Keratinocyte (primary cell): ENCODE data around the gene RPP38. TPM values are rescaled to one million over a fixed set of nuclear protein-coding genes. Genes with fewer than 3 reads are reported as not detected.

ENCODE experiments used
- DNase-seq: peaks from one replicate; pipeline ENCODE4 v3.0.0-alpha.2; 2011; ENCODE audit warnings: low read depth, missing footprints, low spot score
- FAIRE-seq: peaks from 2 replicates; lab custom pipeline; 2011; peaks lifted over from hg19 to GRCh38; lab: Jason Lieb, UNC
- H2AFZ ChIP-seq: 2 replicates; pipeline ENCODE4 v1.6.0; 2012; ENCODE audit warnings: low read length, control low read depth, inconsistent platforms; ENCODE audit not compliant: control insufficient read depth
- H3K27ac ChIP-seq: 2 replicates; pipeline ENCODE4 v1.5.1; 2011; ENCODE audit warnings: low read length; ENCODE audit not compliant: control insufficient read depth, insufficient read depth
- H3K27me3 ChIP-seq: 3 replicates; pipeline ENCODE4 v1.6.0; 2011; ENCODE audit warnings: low read length; ENCODE audit not compliant: control insufficient read depth, insufficient read depth; ENCODE audit errors: extremely low read depth
- H3K36me3 ChIP-seq, 2 experiments: 2 replicates in 1 of 2; 3 replicates in 1 of 2; pipeline ENCODE4 v1.5.1; 2011; ENCODE audit warnings: low read length in 2 of 2, mild to moderate bottlenecking in 1 of 2; ENCODE audit not compliant: control insufficient read depth in 2 of 2, insufficient read depth in 2 of 2; ENCODE audit errors: extremely low read depth in 1 of 2
- H3K4me1 ChIP-seq: 3 replicates; pipeline ENCODE4 v1.5.1; 2011; ENCODE audit warnings: low read length; ENCODE audit not compliant: control insufficient read depth, insufficient read depth; ENCODE audit errors: extremely low read depth
- H3K4me2 ChIP-seq: 3 replicates; pipeline ENCODE4 v1.6.0; 2011; ENCODE audit warnings: low read depth, low read length; ENCODE audit not compliant: control insufficient read depth, insufficient read depth; ENCODE audit errors: extremely low read depth
- H3K4me3 ChIP-seq, 3 experiments: fragments of 200-600 bp in 1 of 3; sonication (generic) in 1 of 3; 2 replicates in 2 of 3; 3 replicates in 1 of 3; pipeline ENCODE4 v1.5.1; 2011 to 2016; ENCODE audit warnings: low read length in 3 of 3, mild to moderate bottlenecking in 3 of 3, control low read depth in 2 of 3, inconsistent platforms in 1 of 3, low read depth in 1 of 3, mixed read lengths in 1 of 3, mixed run types in 1 of 3, moderate library complexity in 1 of 3; ENCODE audit not compliant: control insufficient read depth in 2 of 3, insufficient read depth in 2 of 3; ENCODE audit errors: extremely low read depth in 1 of 3
- H3K79me2 ChIP-seq: 2 replicates; pipeline ENCODE4 v1.6.0; 2012; ENCODE audit warnings: low read length; ENCODE audit not compliant: control insufficient read depth, insufficient read depth
- H3K9ac ChIP-seq: 3 replicates; pipeline ENCODE4 v1.6.0; 2011; ENCODE audit warnings: low read length; ENCODE audit not compliant: control insufficient read depth, insufficient read depth; ENCODE audit errors: extremely low read depth
- H3K9me1 ChIP-seq: 3 replicates; pipeline ENCODE4 v1.6.0; 2011; ENCODE audit warnings: low read length; ENCODE audit not compliant: control insufficient read depth, insufficient read depth; ENCODE audit errors: extremely low read depth
- H3K9me3 ChIP-seq: 2 replicates; pipeline ENCODE4 v1.5.1; 2012; ENCODE audit warnings: low read depth, low read length; ENCODE audit not compliant: control insufficient read depth
- H4K20me1 ChIP-seq: 3 replicates; pipeline ENCODE4 v1.6.0; 2011; ENCODE audit warnings: low read length; ENCODE audit not compliant: control insufficient read depth, insufficient read depth; ENCODE audit errors: extremely low read depth
- EZH2 ChIP-seq: IDR thresholded peaks from one replicate; pipeline ENCODE4 v1.6.1; 2012; ENCODE audit warnings: inconsistent platforms, mild to moderate bottlenecking, low read length, moderate library complexity
- dilution Hi-C: fragments of 300-500 bp; cut with MboI; formaldehyde crosslinking; loops from one replicate; pipeline ENCODE4 v1.7.0; 2020; ENCODE audit warnings: low sequenced_read_pairs; ENCODE audit not compliant: extremely low pct_ligation_motif_present
- polyA plus RNA-seq, 5 experiments: library from polyadenylated mRNA; depleted of rRNA in 3 of 5; stranded (reverse) in 3 of 5; stranded (forward) in 1 of 5; unstranded in 1 of 5; fragments of >200 nt; gene quantifications; 1 replicate in 1 of 5; 2 replicates in 3 of 5; 3 replicates in 1 of 5; pipeline versions ENCODE4 v1.2.1 to v1.2.3, GENCODE V29; 2011 to 2012; ENCODE audit warnings: missing spikeins in 2 of 5, low read depth in 1 of 5, low replicate concordance in 1 of 5
- TF ChIP-seq, protein P1 (sequence below), 3 experiments: IDR thresholded peaks in 1 of 3; conservative IDR thresholded peaks in 1 of 3; optimal IDR thresholded peaks in 1 of 3; 2 replicates in 2 of 3; 3 replicates in 1 of 3; pipeline versions ENCODE3 to v1.5.1; 2011; ENCODE audit warnings: low read length in 3 of 3, mild to moderate bottlenecking in 3 of 3, moderate library complexity in 2 of 3, control low read depth in 1 of 3, inconsistent platforms in 1 of 3; ENCODE audit not compliant: insufficient read depth in 2 of 3; ENCODE audit errors: extremely low read depth in 1 of 3

RPP38 gene
- polyA plus RNA-seq, 1 donor (not counting 4 experiments of a cell fraction or from before 2014, with no cell fraction given), result 32.4 TPM

DNA sequence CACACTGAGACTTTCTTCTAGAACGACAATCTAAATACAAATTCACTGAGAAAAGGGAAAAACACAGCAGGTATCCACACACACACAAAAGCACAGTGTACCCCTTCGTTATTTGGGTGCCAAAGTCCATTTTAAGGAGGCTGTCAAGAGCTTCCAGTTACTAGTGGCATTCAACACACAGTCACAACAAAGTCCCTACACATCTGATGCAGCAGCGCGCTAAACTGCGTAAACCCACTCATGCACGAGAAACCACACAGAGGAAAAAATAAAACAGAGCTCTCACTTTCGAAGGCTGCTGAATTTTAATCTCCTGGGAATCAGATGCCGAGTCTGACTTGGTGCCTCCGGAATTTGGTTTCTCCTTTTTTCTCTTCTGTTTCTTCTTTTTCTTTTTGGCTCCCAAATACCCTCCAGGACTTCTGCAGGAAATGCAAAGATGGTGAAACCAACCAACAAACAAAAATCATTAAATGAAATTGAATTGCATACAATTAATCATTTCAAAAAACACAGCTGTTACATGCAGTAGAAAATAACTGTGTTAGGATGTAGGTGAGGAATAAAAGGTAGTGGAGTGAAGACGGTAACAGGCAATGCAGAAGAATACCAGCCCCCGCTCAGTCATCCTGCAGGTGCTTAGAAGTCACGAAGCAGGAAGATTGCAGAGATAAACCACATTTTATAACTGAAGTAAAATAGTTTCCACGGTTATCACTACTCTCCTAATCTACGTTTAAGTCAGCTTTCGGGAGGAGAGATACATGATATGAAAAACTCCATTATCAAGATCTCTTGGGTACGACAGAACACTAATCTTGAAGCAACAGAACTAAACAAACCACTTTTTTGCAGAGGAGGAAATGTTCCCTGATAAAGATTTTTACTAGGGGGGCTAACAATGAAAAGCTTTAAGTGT is 44.2 kb downstream of the RPP38 start:
- no peak overlapping the region for H3K4me3 ChIP-seq
- DNase-seq (no peak), FAIRE-seq (no peak)
- no peak overlapping the region for H2AFZ ChIP-seq
- H3K4me2 ChIP-seq, result no peak overlapping the region
- H4K20me1 ChIP-seq, result no peaks in the 10 kb centered on the region
- TF ChIP-seq, protein P1, sequence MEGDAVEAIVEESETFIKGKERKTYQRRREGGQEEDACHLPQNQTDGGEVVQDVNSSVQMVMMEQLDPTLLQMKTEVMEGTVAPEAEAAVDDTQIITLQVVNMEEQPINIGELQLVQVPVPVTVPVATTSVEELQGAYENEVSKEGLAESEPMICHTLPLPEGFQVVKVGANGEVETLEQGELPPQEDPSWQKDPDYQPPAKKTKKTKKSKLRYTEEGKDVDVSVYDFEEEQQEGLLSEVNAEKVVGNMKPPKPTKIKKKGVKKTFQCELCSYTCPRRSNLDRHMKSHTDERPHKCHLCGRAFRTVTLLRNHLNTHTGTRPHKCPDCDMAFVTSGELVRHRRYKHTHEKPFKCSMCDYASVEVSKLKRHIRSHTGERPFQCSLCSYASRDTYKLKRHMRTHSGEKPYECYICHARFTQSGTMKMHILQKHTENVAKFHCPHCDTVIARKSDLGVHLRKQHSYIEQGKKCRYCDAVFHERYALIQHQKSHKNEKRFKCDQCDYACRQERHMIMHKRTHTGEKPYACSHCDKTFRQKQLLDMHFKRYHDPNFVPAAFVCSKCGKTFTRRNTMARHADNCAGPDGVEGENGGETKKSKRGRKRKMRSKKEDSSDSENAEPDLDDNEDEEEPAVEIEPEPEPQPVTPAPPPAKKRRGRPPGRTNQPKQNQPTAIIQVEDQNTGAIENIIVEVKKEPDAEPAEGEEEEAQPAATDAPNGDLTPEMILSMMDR (optimal IDR thresholded peaks at IDR 0.05 in 1 of 3, IDR thresholded peaks at IDR 0.05 in 1 of 3, conservative IDR thresholded peaks at IDR 0.05 in 1 of 3; ENCODE audit: extremely low read depth in 1 of 3, insufficient read depth in 2 of 3, low read length in 3 of 3), result no peak
- no peak for TF ChIP-seq EZH2
- no peaks in the 10 kb centered on the region for H3K27me3 ChIP-seq
- H3K9me1 ChIP-seq, result no peaks in the 10 kb centered on the region
- H3K36me3 ChIP-seq, result peaks cover 4 to 6% of the 10 kb centered on the region in 2 experiments
- no peaks in the 10 kb centered on the region for H3K9me3 ChIP-seq
- dilution Hi-C loops, result no loop called here
- H3K27ac ChIP-seq, result no peak overlapping the region
- no peaks in the 10 kb centered on the region for H3K4me1 ChIP-seq
- no peak overlapping the region for H3K9ac ChIP-seq
- peaks cover 24% of the 10 kb centered on the region for H3K79me2 ChIP-seq

DNA sequence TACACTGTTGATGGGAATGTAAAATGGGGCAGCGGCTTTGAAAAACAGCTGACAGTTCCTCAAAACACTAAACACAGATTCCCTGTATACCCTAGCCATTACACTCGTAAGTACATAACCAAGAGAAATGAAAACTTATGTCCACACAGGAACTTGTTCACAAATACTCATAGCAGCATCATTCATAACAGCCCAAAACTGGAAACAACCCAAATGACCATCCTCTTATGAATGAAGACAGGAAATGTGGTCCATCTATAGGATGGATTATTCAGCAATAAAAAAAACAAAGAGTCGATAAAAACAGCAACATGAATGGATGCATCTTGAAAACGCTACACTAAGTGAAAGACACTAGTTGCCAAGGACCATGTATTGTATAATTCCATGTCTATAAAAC is 47.6 kb downstream of the RPP38 start:
- Histone ChIP-seq H3K9me1 (no peaks in the 10 kb centered on the region), H3K36me3 (peaks cover 0 to 6% of the 10 kb centered on the region in 2 experiments), H3K4me1 (no peaks in the 10 kb centered on the region), H3K4me3 (no peak overlapping the region), H2AFZ (no peak overlapping the region), H4K20me1 (no peaks in the 10 kb centered on the region), H3K9me3 (no peaks in the 10 kb centered on the region), H3K27me3 (no peaks in the 10 kb centered on the region), H3K4me2 (no peak overlapping the region), H3K27ac (no peak overlapping the region), H3K79me2 (peaks cover 46% of the 10 kb centered on the region), H3K9ac (no peak overlapping the region)
- dilution Hi-C loops, result no loop called here
- FAIRE-seq, result no peak
- TF ChIP-seq EZH2, result no peak
- TF ChIP-seq, protein P1 (optimal IDR thresholded peaks at IDR 0.05 in 1 of 3, IDR thresholded peaks at IDR 0.05 in 1 of 3, conservative IDR thresholded peaks at IDR 0.05 in 1 of 3; ENCODE audit: extremely low read depth in 1 of 3, insufficient read depth in 2 of 3, low read length in 3 of 3), result no peak
- DNase-seq, result no peak
